NK-92 (cell line): ENCODE results near the gene BRIP1.

ENCODE experiments used
- DNase-seq: peaks from one replicate; lab custom pipeline; 2025; ENCODE audit not compliant: unreplicated experiment; lab: John Stamatoyannopoulos, UW

BRIP1 gene

GRCh38 chr17:61639818-61640217, 223.5 kb downstream of the BRIP1 start:
- DNase-seq = no peak

DNA sequence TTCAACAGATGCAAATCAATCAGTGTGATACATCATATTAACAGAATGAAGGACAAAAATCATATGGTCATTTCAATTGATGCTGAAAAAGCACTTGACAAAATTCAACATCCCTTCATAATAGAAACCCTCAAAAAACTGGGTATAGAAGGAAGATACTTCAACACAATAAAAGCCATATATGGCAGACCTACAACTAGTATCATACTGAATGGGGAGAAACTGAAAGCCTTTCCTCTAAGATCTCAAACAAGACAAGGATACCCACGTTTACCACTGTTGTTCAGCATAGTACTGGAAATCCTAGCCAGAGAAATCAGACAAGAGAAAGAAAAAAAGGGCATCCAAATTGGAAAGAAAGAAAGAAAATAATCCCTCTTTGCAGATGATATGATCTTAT, 225.2 kb downstream of the BRIP1 start:
- DNase-seq = no peak

DNA sequence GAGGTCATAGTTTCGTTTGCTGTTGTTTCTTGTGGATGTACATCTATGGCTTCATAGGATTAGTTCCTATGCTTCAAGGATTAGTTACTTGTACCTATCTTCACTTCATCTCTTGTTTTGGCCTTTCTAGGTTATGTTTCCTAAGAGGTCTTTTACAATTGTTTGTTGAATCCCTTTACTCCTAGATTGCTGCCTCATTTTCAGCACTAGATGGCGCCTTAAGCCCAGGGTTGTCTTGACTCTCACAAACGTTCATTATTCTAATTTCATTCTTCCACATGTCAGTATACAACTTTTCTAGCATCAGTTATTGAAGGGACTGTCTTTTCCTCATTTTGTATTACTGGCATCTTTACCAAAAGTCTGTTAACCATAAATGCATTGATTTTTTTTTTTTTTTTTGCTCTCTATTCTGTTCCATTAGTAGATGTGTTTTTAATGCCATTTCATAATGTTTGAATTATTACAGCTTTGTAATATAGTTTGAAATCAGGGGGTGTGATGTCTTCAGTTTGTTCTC, 227.4 kb downstream of the BRIP1 start:
- no peak for DNase-seq

DNA sequence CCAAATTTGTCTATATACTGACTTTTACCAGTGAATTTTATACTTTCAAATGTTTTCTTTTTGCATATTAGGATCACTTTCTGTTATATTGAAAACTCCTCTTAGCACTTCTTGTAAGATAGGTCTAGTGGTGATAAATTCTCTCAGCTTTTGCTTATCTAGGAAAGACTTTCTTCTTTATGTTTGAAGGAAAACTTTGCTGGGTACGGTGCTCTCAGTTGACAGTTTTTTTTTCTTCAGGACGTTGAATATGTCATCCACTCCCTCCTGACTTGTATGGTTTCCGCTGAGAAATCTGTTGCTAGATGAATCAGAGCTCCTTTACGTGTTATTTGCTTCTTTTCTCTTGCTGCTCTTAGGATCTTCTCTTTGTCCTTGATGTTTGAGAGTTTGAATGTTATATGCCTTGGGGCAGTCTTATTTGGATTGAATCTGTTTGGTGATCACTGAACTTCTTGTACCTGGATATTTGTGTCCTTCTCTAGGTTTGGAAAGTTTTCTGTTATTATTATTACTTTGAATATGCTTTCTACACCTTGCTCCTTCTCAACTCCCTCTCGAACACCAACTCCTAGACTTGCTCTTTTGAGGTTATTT, 228.3 kb downstream of the BRIP1 start:
- no peak for DNase-seq

DNA sequence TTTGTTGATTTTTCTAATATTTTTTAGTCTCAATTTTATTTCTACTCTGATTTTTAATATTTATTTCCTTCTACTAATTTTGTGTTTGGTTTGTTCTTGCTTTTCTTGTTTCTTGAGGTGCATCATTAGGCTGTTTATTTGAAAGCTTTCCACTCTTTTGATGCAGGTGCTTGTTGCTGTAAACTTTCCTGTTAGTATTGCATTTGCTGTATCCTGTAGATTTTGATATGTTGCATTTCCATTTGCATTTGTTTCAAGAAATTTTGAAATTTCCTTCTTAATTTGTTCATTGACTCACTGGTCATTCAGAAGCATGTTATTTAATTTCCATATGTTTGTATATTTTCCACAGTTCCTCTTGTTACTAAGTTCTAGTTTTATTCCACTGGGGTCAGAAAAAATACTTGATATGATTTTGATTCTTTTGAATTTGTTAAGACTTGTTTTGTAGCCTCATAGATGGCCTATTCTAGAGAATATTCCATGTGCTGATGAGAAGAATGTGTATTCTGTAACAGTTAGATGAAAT, 229.3 kb downstream of the BRIP1 start:
- DNase-seq = no peak

DNA sequence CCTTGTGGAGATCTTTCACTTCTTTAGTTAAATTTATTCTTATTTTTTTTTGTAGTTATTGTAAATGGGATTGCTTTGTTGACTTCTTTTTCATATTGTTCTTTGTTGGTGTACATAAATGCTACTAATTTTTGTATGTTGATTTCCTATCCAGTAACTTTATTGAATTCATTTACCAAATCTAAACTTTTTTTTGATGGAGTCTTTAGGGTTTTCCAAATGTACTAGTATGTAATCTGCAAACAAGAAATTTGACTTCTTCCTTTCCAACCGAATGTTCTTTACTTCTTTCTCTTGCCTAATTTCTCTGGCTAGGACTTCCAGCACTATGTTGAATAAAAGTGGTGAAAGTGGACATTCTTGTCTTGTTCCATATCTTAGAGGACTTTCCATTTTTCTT, 230.5 kb downstream of the BRIP1 start:
- DNase-seq = no peak

- no peak for DNase-seq
These were observed 231.5 kb downstream of the BRIP1 start for GRCh38 chr17:61631800-61632199.
